Cardiac muscle cell (in vitro differentiated cells and primary cell): Measurements from ENCODE around the gene EMX2. TPM values are rescaled to one million over a fixed set of nuclear protein-coding genes. Genes with fewer than 3 reads are reported as not detected.
"Not testable (repeated sequence)": the region's sequence is repeated elsewhere in the genome, so short reads cannot be mapped to it uniquely, and the experiment has no call there.

ENCODE experiments used
- DNase-seq, 2 donors: peaks; one replicate each; pipeline versions ENCODE4 v3.0.0 to v3.0.0-alpha.2; 2010 to 2017; ENCODE audit warnings: low read depth in 1 of 2, low spot score in 1 of 2
- H3K27ac ChIP-seq: fragments of 200-600 bp; sonication (generic); 2 replicates; pipeline ENCODE4 v1.5.1; 2016
- H3K27me3 ChIP-seq: fragments of 200-600 bp; sonication (generic); 2 replicates; pipeline ENCODE4 v1.6.0; 2016; ENCODE audit warnings: control low read depth
- H3K36me3 ChIP-seq: fragments of 200-600 bp; sonication (generic); 2 replicates; pipeline ENCODE4 v1.5.1; 2016; ENCODE audit warnings: control low read depth
- H3K4me1 ChIP-seq: fragments of 200-600 bp; sonication (generic); 2 replicates; pipeline ENCODE4 v1.8.1; 2017; ENCODE audit warnings: low read depth, mild to moderate bottlenecking, mixed run types
- H3K4me3 ChIP-seq: fragments of 200-600 bp; sonication (generic); 2 replicates; pipeline ENCODE4 v1.5.1; 2016; ENCODE audit warnings: mild to moderate bottlenecking
- H3K9me3 ChIP-seq: fragments of 200-600 bp; sonication (generic); 2 replicates; pipeline ENCODE4 v1.5.1; 2017; ENCODE audit warnings: low read depth, mild to moderate bottlenecking, control low read depth
- polyA plus RNA-seq: library from polyadenylated mRNA; unstranded; fragments of >200 nt; fragmentation: Nextera tagmentation; extraction: Ambion mirVana; gene quantifications from 2 replicates; pipeline ENCODE4 v1.2.1, GENCODE V29; 2016
- total RNA-seq: library from RNA; depleted of rRNA; stranded (reverse); fragments of >200 nt; gene quantifications from 2 replicates; pipeline ENCODE4 v1.2.3, GENCODE V29; 2016
- TF ChIP-seq, protein P1 (sequence below): IDR thresholded peaks from 2 replicates; pipeline ENCODE4 v1.5.1; 2012; ENCODE audit warnings: low read depth, mild to moderate bottlenecking, low read length

EMX2 gene
- total and polyA plus RNA-seq, 2 experiments from 2014 or later: not detected

DNA sequence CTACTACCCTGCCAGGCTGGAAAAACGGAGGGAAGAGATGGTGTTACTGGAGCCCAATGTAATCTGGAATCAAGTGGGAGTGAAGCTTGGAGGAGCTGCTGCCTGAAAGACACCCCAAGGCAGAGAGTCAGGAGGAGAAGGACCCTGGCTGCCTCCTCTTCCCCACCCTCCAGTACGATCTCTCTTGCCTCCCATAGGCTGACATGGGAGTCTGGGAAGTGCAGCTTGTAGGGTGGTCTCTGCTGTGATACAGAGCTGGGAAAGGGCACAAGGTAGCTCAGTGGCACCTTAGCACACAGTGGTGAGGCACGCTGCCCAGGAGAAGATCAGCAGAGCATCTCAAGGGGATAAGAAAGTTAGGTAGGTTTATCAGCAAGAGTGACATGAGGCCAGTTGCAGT is 35.9 kb downstream of the EMX2 start:
- Histone ChIP-seq H3K27ac (no peak overlapping the region), H3K9me3 (no peaks in the 10 kb centered on the region), H3K27me3 (peaks cover 45% of the 10 kb centered on the region), H3K4me1 (no peaks in the 10 kb centered on the region), H3K4me3 (no peak overlapping the region), H3K36me3 (no peaks in the 10 kb centered on the region)
- TF ChIP-seq, protein P1, sequence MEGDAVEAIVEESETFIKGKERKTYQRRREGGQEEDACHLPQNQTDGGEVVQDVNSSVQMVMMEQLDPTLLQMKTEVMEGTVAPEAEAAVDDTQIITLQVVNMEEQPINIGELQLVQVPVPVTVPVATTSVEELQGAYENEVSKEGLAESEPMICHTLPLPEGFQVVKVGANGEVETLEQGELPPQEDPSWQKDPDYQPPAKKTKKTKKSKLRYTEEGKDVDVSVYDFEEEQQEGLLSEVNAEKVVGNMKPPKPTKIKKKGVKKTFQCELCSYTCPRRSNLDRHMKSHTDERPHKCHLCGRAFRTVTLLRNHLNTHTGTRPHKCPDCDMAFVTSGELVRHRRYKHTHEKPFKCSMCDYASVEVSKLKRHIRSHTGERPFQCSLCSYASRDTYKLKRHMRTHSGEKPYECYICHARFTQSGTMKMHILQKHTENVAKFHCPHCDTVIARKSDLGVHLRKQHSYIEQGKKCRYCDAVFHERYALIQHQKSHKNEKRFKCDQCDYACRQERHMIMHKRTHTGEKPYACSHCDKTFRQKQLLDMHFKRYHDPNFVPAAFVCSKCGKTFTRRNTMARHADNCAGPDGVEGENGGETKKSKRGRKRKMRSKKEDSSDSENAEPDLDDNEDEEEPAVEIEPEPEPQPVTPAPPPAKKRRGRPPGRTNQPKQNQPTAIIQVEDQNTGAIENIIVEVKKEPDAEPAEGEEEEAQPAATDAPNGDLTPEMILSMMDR: no peak
- DNase-seq: no peak

DNA sequence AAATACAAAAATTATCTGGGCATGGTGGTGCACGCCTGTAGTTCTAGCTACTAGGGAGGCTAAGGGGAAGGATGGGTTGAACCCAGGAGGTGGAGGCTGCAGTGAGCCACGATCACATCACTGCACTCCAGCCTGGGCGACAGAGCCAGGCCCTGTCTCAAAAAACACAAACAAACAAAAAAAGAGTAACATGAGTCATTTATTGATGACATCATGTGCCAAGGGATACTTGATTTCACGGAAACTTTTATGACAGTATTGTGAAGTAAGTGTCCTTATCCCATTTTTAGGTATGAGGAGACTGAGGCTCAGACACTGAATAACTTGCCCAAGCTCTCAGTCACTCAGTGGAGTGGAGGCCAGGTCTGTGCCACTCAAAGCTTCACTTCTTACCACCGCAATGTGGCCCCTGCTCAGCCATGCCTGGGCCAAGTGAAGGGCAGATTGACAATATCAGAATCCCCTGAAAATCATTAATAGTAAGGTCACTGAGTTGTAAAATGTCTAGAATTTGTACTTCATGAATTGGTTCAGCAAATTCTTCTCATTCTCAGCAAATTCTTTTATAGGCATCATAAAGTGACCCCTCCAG is 36.5 kb downstream of the EMX2 start:
- Histone ChIP-seq H3K4me1 (no peaks in the 10 kb centered on the region), H3K36me3 (no peaks in the 10 kb centered on the region), H3K4me3 (no peak overlapping the region), H3K27me3 (peaks cover 40% of the 10 kb centered on the region), H3K9me3 (no peaks in the 10 kb centered on the region), H3K27ac (no peak overlapping the region)
- no peak for DNase-seq
- TF ChIP-seq, protein P1: no peak

DNA sequence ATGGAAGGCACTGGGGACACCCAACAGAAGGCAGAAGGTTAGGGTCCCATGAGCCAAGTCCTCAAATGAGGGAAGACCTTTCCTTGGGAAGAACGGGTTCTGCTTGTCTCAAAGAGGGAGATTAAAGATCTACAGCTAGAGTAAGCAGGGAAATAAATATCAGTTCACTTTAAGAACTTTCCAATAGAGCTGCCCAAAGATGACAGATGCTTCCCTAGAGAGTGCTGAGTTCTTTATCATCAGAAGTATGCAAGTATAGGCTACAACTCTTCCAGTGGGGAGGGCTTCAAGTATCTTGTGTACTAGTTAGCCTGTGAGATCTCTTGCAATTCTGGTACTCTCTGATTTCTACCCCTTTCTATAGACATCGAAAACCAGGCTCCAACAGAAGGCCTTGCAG is 39.4 kb downstream of the EMX2 start:
- Histone ChIP-seq H3K36me3 (no peaks in the 10 kb centered on the region), H3K9me3 (no peaks in the 10 kb centered on the region), H3K4me3 (no peak overlapping the region), H3K27me3 (peaks cover 11% of the 10 kb centered on the region), H3K4me1 (no peaks in the 10 kb centered on the region), H3K27ac (no peak overlapping the region)
- DNase-seq: no peak
- TF ChIP-seq, protein P1: no peak

DNA sequence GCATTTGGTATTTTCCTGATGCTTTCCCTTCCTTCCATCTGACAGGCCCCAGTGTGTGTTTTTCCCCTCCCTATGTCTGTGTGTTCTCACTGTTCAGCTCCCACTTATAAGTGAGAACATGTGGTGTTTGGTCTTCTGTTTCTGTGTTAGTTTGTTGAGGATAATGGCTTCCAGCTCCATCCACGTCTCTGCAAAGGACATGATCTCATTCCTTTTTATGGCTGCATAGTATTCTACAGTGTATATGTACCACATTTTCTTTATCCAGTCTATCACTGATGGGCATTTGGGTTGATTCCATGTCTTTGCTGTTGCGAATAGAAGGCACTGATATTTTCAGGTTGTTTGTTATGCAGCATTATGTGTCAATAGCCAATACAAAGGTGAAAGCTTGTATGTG is 42.3 kb downstream of the EMX2 start:
- not testable (repeated sequence) for DNase-seq, H3K36me3 ChIP-seq, H3K4me1 ChIP-seq, H3K27ac ChIP-seq, H3K27me3 ChIP-seq, H3K9me3 ChIP-seq, H3K4me3 ChIP-seq

DNA sequence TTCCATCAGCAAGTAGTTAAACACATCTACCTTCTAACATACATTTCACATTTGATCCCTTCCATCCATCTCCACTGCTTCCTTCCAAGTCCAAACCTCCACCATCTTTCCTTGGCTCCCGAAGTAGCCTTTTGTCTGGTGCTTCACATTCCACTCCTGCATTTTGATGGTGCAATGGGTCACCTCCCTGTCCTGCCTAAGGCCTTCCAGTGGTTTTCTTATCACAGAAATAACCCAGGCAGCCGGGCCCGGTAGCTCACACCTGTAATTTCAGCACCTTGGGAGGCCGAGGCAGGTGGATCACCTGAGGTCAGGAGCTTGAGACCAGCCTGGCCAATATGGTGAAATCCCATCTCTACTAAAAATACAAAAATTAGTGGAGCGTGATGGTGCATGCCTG is 44.5 kb downstream of the EMX2 start:
- H3K4me3 ChIP-seq: no peak overlapping the region
- H3K27ac ChIP-seq: no peak overlapping the region
- peaks cover 12% of the 10 kb centered on the region for H3K27me3 ChIP-seq
- H3K36me3 ChIP-seq: no peaks in the 10 kb centered on the region
- DNase-seq: no peak
- no peaks in the 10 kb centered on the region for H3K9me3 ChIP-seq
- TF ChIP-seq, protein P1: no peak
- no peaks in the 10 kb centered on the region for H3K4me1 ChIP-seq

DNA sequence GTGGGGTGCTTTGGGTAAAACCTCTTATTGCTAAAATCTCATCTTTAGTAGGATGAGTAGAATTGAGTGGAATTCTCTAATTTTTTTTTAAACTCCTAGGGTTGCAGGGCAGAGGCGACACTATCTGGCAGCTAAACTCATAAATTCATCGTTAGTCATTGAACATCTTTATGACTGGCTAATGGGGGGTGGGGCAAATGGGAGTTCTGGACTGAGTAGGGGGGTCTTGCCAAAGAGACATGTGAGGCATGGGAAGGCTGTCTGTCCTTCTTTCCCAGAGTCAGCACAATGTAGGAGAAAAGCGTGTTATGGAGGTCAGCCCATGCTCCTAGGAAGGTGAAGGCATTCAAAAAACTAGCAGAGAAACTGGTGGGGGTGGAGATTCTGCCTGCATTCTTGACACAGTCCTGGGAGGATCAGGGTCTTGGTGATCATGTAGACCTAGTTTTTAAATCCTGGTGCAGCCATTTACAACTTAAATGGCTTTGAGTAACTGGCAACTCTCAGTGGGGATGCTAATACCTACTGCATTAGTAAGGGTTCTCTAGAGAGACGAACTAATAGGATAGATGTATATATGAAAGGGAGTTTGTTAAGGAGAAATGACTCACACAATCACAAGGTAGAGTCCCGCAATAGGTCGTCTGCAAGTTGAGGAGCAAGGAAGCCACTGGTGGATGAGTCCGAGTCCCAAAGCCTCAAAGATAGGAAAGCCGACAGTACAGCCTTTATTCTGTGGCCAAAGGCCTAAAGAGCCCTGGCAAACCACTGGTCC is 47.7 kb downstream of the EMX2 start:
- TF ChIP-seq, protein P1: no peak
- no peak overlapping the region for H3K4me3 ChIP-seq

More for the DNA sequence above, 47.7 kb downstream of the EMX2 start:
- H3K9me3 ChIP-seq: no peaks in the 10 kb centered on the region
- H3K4me1 ChIP-seq: no peaks in the 10 kb centered on the region
- H3K27me3 ChIP-seq: peaks cover 32% of the 10 kb centered on the region
- DNase-seq: no peak
- no peak overlapping the region for H3K27ac ChIP-seq
- H3K36me3 ChIP-seq: no peaks in the 10 kb centered on the region
